Measurements from ENCODE around the gene MLLT1.

MLLT1 gene

GRCh38 chr19:6221878-6222746 lies 57.7 kb downstream of the MLLT1 start:
- FAIRE-seq: no peak

DNA sequence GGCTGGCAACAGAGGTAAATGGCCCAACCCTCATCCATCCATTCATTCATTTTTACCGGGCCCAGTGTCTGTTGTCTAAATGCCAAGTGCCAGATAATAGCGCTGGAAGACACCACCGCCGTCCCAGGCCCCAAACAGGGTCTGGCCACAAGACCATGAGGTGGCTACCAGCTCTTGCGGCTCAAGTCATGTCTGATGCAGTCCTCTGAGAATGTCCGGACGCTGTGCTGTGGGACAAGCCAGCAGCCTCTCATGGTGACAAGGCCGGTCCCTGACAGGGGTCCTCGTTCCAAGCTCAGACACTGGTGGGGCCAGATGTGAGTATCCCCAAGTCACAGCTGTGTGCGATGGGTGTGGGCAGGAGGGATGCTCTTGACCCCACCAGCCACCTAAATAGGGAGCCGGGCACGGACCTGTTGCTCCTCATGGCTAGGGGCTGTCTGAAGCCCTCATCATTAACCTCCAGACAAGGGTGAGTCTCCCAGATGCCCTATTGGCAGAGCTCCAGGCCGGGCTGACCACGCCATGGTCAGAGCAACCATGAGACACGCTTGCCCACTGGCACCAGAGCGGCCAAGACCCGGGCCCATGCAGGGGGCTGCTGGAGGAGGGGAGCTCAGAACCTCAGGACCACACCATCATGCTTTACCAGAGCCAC lies 58.4 kb downstream of the MLLT1 start:
- no peak for FAIRE-seq
- DNase-seq (ENCODE audit: low spot score): no peak

More at GRCh38 chr19:6221878-6222746, 57.7 kb downstream of the MLLT1 start:
- no peak for DNase-seq (ENCODE audit: low spot score)

- no peak for DNase-seq (ENCODE audit: low spot score)
- no peak for FAIRE-seq
Measured at GRCh38 chr19:6220385-6221191, 59.2 kb downstream of the MLLT1 start.

GRCh38 chr19:6219586-6220290 lies 60.0 kb downstream of the MLLT1 start:
- DNase-seq (ENCODE audit: low spot score) (no peak), FAIRE-seq (no peak)

DNA sequence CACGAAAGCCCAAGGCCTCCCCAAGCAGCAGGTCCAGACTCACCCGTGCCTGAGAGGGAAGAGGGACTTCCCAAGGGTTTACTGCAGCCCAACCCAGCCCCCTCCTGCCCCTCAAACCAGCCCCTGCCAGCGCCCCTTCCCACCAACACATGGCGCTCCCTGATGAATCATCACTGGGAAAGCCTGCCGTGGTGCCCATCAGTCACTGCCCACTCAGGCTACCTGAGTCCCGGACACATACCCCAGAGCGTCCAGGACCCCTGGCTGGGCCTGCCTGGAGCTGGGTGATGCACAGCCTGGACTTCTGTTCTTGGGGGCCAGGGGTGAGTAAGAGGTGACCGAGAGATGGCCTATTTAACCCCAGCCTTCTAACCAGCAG lies 60.6 kb downstream of the MLLT1 start:
- no peak for DNase-seq (ENCODE audit: low spot score)
- FAIRE-seq: no peak

DNA sequence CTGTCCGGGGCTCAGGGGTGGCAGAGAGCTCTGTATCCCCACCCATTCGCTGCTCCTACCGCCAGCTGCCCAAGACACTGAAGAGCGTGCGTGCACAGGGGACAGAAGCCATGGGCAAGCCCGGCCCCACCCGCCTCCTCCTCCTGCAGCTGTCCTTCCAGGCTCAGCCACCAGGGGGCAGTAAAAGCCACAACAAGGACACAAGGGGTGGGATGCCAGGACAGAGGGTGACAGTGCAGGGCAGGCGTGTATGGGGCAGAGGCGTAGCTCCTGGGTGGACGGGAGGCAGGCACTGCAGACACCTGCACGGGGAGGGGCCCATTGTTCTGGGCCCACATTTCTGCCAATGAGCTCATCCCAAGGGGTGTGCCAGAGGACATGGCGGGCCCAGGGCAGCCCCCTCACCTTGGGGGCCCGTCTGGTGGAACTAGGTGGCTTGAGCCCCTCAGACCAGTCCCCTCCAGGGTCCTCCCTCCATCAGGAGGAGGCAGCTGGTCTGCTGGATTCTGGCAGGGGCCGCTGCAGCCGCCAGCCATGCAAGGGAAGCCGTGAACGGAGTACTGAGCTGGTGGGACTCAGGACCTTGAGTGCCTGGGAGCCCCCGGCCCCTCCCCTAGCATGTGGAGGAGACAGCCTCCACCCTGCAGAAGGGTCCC lies 61.2 kb downstream of the MLLT1 start:
- DNase-seq (ENCODE audit: low spot score): peak; percentile 77
- no peak for FAIRE-seq

DNA sequence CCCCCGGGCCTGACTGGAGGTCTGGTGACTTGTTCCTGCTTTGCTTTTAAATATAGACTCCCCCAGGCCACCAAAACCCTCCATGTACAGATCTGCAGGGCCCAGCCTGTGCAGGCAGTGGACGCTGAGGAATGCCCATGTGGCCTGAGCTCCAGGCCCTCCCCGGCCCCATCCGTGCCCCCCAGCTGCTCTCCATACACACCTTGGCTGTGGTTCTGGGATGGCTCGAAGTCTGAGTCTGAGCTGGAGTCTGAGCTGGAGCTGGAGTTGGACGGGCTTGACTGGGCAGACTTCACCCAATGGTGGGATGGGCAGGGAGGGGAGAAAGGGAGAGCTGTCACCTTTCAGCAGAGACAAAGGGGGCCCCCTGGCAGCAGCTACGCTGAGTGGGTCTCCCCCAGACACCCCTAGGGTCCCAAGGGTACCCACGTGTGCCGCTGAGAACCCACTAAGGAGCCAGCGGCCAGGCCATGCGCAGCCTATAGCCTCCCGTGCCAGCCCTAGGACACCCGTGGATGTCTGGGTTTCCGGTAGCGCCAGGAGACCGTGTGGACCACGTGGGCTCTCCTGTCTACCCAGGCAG lies 61.9 kb downstream of the MLLT1 start:
- DNase-seq (ENCODE audit: low spot score): no peak
- FAIRE-seq: no peak

DNA sequence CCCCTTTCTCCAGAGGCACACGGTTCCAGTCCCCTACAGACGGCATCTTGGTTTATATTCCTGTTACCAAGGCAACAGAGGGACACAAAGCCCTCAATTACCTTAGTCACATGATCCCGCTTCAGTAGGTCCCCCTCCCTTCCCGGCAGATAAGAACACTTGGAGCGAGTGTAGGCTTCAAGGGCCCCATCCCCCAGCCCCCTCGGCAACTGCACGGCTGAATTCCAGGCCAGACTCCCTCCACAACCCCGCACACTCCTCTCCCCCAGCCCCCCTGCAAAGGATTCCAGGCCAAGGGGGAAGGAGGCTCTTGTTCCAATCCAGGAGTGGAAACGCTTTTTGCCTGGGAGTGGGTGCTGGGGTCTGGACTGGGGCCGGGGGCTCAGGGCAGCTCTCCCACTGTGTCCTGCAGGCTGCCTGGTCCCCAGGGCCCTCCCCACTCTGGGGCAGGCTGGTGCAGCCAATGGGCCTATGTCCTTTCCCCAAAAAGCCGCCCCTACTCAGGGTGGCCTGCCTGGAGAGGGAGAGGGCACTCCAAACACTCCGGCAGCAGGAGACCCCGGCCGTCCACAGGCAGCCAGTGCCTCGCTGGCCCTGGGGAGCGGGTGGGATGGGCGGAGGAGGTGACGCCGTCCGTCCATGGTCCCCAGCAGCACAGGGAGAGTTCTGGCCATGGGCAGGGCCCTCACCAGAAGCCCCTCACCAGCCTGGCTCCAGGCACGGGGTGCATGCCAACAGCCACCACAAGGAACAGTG lies 62.6 kb downstream of the MLLT1 start:
- FAIRE-seq (no peak), DNase-seq (ENCODE audit: low spot score) (no peak)

- DNase-seq (ENCODE audit: low spot score) (no peak), FAIRE-seq (no peak)
Measured at GRCh38 chr19:6216236-6216995, 63.4 kb downstream of the MLLT1 start.

DNA sequence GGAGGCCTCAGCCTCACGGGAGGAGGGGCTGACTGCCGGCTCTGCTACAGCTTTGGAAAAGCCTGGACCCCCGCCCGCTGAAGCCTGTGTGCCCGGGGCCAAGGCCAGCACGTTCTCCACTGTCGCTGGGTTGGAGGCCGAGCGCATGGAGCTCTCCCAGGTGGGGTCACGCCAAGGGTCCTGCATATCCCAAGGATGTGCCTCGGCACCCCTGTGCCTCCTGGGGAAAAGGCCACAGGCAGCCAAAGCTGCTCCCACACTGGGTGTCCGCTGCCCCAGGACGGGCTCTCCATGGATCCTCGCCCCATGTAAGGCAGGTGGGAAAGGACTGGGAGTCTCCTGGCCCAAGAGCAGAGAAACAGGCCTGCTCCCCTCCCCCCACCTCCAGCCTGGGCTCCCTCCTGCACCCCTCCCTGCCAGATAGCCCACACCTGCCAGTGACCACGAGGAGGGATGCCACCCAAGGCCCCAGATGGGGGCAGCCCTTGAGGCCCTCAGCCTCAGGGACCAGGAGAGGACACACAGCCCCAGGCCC lies 64.0 kb downstream of the MLLT1 start:
- no peak for DNase-seq (ENCODE audit: low spot score)
- no peak for FAIRE-seq

DNA sequence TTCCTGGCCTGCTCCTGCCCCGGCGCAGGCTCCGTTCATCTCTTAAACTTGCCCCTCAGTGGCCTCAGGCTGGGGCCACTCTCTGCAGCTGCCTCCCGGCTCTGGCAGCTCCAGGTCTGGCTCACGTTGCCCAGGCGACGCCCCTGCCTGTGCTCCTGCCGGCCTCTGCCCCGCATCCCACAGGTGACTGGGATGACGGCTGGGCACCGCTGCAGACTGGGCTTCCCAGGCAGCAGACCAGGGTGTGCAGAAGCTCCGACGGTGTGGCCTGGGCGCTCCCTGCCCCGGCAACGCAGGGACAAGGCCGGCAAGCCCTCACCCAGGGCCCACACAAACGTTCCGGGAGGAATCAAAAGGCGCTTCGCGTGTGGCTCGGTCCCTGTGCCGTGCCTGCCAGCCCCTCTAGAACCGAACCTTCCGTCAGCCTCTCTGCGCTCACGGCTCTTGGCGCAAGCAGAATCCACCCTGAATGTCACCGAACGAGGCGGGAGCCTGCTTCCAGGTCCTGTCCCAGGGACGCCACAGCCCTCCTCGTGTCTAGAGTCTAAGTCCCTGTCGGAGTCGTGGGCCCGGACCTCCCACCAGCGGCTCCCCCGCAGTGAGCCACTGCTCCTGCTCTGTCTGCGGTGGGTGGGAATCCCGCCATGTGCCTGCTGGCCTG lies 64.8 kb downstream of the MLLT1 start:
- DNase-seq (ENCODE audit: low spot score) (no peak), FAIRE-seq (no peak)

DNA sequence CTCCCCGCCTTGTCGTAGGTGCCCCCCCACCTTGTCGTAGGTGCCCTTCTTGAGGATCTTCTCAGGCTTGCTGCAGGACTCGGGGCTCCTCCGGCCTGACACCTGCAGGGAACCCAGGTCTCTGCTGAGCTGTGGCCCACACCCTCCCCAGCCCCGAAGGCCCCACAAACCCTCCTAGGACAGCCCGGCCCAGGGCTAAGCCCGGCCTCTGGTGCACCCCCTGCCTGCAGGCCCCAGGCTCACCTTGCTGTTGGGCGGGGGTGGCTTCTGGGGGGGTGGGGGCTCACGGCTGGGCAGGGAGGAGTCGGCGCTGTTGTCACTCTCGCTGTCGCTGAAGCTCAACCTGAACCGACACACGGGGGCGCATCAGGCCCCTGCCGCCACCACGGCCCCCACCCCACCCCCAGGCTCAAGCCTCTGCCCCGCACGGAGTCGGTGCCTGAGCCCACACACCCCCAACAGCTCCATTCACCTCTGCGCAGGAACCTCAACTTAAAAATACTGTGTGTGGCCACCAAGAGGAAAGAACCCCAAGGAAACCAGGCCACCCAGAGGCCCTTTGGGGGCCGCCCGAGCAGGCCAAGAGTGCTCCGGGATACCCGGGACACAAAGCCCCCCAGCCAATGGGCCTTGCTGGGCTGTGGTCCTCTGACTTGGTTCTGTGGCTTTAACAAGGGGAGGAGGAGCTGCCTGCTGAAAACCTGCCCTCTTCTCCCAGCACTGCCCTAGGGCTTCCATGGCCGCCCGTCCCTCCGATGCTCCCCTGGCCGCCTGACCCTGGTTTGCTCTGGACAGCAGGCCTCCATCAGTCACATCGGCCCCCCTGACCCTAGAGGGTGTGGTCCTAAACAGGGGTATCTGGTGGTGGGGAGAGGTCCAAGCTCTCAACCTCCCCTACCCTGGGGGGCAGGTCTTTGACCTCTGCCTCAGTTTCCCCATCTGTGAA lies 65.8 kb downstream of the MLLT1 start:
- FAIRE-seq: no peak

GRCh38 chr19:6213266-6213595 lies 66.5 kb downstream of the MLLT1 start:
- no peak for DNase-seq (ENCODE audit: low spot score)
- no peak for FAIRE-seq

More for the DNA sequence above, 65.8 kb downstream of the MLLT1 start:
- no peak for DNase-seq (ENCODE audit: low spot score)

DNA sequence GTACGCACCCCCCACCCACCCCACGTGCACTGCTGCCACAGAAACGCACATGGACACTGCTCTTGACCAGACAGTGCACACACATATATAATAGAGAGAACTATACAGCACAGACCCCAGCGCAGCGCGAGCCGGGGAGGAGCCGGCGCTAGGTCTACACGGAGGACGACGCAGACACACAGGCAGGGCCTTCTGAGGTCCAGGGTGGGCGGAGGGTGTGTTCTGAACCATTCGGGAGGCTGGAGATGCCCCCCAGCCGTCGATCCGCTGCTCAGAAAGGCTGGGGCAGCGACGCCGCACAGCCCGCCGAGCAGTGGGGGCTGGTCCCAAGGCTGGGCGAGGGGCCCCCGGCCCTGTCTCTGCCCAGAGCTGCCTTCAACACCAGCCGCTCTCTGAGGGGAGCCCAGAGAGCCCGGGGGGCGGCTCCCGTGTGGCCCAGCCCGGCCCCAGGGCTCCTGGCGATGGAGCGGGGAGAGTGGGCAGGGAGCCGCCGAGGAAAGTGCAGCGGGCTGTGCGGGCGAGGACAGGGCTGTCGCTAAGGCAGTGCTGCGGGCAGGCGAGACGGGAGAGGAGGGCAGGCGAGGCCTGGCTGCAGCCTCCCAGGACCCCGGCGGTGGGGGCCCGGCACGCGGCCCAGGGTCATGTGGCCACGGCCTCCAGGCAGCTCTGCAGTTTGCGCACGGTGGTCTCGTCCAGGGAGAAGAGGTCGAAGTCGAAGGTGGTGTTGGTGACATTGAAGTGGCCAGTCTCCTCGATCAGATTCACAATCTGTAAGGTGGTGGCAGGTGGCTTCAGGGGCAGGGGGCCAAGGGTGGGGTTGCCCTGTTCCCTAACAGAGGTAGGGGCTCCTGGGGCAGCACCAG lies 67.1 kb downstream of the MLLT1 start:
- DNase-seq (ENCODE audit: low spot score) (no peak), FAIRE-seq (no peak)

DNA sequence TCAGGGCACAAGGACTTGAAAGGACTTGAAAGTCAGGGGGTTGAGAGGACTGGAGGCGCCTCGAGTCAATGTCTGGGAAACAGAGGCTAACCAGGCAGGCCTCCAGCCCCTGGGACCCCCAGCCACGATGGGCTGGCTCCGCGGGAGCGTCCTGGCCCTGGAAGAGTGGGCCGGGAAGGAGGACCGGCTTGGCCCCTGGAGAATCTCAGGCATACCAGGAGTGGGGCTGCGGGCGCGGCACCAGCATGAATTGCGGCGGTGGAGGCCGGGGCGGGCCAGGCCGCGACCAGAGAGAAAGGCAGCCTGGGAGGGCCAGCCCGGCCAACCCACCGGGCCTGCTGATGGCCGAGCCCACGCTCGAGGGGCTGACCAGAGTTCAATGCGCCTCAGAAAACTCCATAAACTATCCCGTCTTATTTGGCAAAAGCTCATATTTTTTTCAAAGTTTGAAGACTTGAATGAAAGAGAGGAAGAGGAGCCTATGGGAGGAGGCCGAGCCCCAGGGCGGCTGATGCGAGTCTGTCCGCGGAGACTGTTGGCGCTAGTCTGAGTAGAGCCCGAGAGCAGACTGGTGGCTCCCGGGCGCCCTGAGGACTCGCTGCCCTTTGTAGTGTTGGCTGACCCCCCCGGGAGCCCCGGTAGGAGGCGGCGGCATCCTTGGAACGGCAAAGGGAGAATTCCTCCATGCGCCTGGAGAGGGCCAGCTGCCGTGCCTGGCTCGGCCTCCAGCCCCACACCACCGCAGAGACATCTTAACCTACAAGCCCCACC lies 68.0 kb downstream of the MLLT1 start:
- no peak for DNase-seq (ENCODE audit: low spot score)
- FAIRE-seq: no peak

Data from urothelium cell line (cell line).